HG02610 (cell line): ENCODE results near the gene COL19A1.
"Not testable (repeated sequence)": the region's sequence is repeated elsewhere in the genome, so short reads cannot be mapped to it uniquely, and the experiment has no call there.

Experiments used
- ATAC-seq: cut with Tn5 transposase; IDR thresholded peaks from one replicate; pipeline ENCODE4 v1.9.1; 2021; ENCODE audit warnings: mild to moderate bottlenecking, moderate library complexity; ENCODE audit not compliant: unreplicated experiment

Gene COL19A1

DNA sequence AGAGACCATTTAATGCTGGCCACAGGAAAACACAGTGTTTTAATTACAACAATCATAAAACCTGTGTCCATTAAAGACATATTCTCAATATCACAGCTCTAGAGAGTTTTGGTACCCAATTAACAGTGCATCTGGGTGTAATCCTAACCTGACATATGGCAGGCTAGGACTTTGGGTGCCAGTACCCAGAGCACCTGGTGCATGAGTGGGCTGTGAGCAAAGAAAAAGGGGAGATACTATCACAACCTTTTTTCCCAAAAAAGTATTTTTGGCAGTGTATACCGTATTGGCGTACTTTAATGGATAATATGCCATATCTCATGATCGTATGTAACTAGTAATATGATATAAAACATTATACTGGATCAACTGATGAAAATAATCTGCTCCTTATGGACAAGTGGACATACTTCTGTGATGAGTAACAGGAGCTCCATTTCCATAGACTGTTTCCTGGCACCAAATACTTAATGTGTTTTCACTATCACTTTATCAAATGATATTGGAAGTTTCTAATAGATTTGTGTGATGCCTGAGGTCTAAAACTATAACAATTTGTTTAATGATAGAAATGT lies 91.7 kb downstream of the COL19A1 start:
- ATAC-seq, result no peak

- ATAC-seq, result no peak
Observed at GRCh38 chr6:69958978-69959377, 92.6 kb downstream of the COL19A1 start.

DNA sequence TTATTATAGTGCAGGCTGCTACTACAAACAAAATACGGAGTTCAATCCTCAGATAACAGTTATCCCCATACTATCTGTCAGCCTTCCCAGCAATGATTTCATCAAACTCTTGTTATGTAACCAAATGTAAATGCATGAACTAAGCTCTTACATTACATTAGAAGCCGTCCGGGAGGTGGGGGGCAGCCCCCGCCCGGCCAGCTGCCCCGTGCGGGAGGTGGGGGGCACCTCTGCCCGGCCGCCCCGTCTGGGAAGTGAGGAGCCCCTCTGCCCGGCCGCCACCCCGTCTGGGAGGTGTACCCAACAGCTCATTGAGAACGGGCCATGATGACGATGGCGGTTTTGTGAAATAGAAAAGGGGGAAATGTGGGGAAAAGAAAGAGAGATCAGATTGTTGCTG lies 99.6 kb downstream of the COL19A1 start:
- ATAC-seq, result not testable (repeated sequence)

DNA sequence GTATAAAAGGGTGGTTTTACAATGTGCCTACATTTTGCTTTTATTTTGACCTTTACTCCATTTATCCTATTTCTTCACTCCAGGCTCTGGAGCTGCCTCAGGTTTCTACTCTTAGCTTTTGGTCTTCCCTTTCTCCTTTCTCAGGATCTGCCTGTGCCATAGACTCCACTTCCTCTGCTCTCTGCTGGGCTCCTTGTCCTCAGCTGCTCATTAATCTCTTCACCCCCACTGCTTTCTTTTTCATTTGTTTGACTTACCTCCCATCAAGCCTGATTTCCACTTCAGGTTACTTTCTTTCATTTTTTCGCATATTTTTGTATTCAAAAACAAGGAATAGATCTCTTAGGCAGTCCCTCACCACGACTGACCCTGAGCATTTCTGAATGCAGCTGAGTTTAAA lies 106.8 kb downstream of the COL19A1 start:
- no peak for ATAC-seq

GRCh38 chr6:69973763-69974162 lies 107.4 kb downstream of the COL19A1 start:
- ATAC-seq, result no peak

DNA sequence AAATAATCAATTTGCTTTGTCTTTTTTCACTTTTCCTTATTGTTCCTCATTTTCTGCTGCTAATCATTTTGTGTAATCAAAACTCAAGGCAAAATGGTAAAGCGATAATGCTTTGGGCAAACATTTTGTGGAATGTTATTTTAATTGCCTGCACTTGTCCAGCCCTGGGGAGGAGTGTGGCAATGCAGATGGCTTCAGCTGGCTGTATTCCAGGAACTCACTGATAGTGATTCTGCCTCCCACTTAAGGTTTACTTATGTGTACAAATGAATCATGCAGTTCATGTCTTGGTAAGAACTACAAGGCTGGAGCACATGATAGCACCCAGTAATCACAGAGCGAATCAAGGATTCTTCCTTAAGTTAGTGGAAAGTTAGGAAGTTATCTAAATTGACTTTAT lies 107.8 kb downstream of the COL19A1 start:
- no peak for ATAC-seq

DNA sequence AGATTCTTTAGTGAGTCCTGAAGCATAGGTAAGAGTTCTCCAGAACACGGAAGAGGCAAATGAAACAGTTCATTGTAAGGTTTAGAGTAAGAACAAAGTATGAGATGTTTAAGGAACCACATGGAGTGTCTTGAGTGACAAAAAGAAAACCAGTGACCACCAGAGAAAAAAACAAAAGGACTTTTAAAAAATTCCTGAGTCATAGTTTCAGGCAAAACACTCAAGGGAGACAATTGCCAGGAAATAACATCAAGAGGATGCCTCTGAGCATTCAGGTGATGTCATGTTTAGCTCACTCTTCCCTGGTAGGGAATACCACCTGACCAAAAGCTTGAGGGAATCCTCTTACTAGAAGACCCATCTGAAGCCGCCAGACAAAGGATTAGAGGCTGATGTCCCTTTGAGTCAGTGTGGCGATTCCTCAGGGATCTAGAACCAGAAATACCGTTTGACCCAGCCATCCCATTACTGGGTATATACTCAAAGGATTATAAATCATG lies 110.3 kb downstream of the COL19A1 start:
- no peak for ATAC-seq

GRCh38 chr6:69980624-69981023 lies 114.3 kb downstream of the COL19A1 start:
- no peak for ATAC-seq

GRCh38 chr6:69984506-69984905 lies 118.2 kb downstream of the COL19A1 start:
- ATAC-seq, result no peak

GRCh38 chr6:69985180-69985579 lies 118.8 kb downstream of the COL19A1 start:
- ATAC-seq, result peak; percentile 68

DNA sequence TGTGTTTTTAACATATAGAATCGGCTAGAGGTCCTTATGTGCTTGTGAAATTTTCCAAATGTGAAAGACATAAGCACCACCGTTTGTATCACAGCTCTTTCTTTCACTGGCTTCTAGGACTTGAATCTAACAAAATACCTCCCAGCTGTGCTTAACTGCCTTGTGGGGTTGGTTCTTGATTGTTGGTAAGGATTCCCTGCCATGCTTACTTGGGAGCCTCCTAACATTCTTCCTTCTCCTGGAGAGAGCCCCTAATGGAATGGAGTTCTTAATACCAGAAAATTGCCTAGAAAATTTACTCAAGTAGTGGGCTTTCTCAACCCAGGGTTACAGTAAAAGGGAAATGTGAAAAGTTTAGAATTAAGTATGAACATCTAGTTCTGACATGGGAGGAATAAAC lies 121.2 kb downstream of the COL19A1 start:
- ATAC-seq, result no peak

GRCh38 chr6:69988458-69989126 lies 122.2 kb downstream of the COL19A1 start:
- ATAC-seq, result peak; percentile 42

DNA sequence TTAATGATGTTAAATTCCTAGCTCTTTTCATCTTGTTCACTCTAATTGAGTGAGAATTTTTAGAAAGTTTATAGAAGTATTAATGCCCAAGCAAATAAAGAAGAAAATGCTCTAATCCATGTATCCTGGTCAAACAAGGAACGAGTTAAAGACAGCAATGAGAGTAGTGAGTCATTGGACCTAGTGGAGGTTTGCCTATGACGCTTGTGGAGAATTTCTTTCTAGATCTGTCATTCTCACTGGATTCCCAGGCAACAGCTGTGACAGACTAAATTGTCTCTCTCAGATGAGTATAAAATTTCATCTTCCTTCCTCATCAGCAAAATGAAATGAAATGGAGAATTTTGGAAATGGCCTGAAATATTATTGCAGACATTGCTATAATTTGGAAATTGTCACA lies 127.9 kb downstream of the COL19A1 start:
- ATAC-seq, result no peak

GRCh38 chr6:70008189-70008588 lies 141.8 kb downstream of the COL19A1 start:
- ATAC-seq, result no peak

- ATAC-seq, result not testable (repeated sequence)
Observed at GRCh38 chr6:70010339-70010738, 144.0 kb downstream of the COL19A1 start.

DNA sequence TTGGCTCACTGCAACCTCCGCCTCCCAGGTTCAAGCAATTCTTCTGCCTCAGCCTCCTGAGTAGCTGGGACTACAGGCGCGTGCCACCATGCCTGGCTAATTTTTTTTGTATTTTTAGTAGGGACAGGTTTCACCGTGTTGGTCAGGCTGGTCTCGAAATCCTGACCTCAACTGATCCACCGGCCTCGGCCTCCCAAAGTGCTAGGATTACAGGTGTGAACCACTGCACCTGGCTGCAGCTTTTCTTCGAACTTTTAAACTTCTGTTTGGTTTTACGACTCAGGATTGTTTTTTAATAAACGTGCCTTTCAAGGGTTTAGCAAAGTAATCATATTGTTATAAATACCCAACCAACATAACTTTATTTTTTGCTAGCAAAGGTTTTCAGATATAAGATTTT lies 156.8 kb downstream of the COL19A1 start:
- ATAC-seq, result not testable (repeated sequence)

- ATAC-seq, result no peak
Observed at GRCh38 chr6:70028246-70028645, 161.9 kb downstream of the COL19A1 start.

DNA sequence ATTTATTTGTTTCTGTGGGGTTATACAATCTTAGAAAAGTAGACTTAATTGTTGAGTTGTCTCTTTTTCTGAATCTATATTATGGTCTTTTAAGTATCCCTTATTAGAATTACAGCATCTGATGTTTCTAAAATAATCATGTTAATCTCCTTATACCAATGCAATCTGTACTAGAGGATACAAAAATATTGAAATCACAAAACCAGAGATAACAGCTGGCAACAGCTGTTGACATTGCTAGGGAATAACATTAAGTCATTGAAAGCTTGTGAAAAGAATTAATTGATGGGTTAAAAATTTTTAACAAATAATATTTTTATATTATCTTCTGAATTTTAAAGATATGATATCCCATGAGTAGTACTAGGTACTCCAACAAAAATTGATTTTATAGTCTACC lies 162.6 kb downstream of the COL19A1 start:
- ATAC-seq, result no peak

DNA sequence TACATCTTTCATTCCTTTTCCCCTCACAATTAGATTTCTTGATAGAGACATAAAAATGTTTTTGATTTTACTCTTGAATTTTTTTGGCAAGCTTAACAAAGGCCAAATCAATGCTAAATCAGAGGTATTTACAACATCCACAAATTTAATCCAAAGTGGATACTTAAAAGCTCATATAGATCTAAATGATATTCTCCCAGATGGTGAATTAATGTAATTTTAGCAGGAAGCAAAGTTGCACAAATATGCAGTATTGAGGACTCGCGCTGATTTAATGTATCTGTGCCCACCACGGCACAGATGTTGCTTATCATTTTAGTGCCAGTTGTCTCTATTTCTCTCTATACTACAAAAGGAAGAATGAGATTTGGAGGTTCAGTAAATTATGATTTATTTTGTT lies 167.4 kb downstream of the COL19A1 start:
- no peak for ATAC-seq

- no peak for ATAC-seq
Observed at GRCh38 chr6:70037445-70037844, 171.1 kb downstream of the COL19A1 start.

GRCh38 chr6:70040766-70041165 lies 174.4 kb downstream of the COL19A1 start:
- no peak for ATAC-seq

DNA sequence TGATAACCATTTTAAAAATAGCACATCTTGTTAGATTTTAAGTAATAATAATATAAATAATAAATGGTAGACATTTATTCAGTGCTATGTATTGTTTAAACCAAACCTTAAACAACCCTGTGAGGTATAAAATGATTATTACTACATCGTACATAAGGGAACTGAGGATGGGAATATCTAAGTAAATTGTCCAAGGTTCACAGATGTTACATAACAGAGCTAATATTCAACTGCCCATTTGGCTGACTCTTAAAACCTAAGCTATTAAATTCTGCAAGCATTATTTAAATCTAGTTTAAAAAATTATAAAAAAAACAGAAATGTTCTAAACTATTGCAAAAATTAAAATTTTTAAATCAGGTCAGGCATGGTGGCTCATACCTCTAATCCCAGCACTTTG lies 175.1 kb downstream of the COL19A1 start:
- ATAC-seq, result no peak

DNA sequence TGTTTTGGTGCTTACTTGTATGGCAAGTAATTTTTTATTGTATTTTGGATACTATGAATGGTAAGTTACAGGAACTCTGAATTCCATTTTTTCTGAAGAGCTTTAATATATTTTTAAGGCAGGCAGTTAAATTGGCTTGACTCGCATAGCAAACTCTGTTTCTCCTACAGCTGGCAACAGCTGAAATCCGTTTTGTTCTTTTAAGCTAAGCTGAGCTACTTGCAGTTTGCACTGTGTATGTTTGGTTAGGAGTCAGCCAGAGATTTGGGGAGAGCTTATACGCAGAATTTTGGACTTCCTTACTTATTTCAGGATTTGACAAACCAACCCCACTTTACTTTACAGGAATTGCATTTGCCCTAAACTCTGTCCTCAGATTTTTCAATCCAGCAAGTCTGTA lies 179.1 kb downstream of the COL19A1 start:
- ATAC-seq, result no peak
